NCI-H2196 (cell line): ENCODE measurements around the gene EPS15.
"Not testable (repeated sequence)": the region's sequence is repeated elsewhere in the genome, so short reads cannot be mapped to it uniquely, and the experiment has no call there.

Source experiments
- DNase-seq: peaks from one replicate; lab custom pipeline; 2025; ENCODE audit not compliant: unreplicated experiment; lab: John Stamatoyannopoulos, UW

Gene EPS15

GRCh38 chr1:51432146-51432545, 86.9 kb downstream of the EPS15 start:
- DNase-seq: no peak

DNA sequence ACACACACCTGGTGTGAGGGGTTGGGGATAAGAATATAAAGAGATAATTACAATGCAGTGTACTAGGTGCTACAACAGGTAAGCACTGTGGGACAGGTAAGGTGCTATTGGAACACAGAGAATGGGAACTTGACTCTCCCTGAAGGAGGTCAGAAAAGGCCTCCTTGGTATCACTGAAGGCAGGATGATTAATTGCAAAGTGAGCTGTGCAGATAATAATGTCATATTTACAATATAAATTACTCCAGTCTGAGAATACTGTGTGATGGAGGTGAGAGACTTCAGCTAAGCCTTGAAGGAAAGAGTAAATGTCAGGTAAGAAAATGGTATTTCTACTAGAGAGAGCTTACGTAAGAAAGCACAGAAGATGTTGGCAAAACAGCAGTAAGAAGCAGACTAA, 91.6 kb downstream of the EPS15 start:
- DNase-seq: no peak

GRCh38 chr1:51425955-51426354, 93.1 kb downstream of the EPS15 start:
- no peak for DNase-seq

- DNase-seq: no peak
Observed at GRCh38 chr1:51425273-51425672, 93.8 kb downstream of the EPS15 start.

DNA sequence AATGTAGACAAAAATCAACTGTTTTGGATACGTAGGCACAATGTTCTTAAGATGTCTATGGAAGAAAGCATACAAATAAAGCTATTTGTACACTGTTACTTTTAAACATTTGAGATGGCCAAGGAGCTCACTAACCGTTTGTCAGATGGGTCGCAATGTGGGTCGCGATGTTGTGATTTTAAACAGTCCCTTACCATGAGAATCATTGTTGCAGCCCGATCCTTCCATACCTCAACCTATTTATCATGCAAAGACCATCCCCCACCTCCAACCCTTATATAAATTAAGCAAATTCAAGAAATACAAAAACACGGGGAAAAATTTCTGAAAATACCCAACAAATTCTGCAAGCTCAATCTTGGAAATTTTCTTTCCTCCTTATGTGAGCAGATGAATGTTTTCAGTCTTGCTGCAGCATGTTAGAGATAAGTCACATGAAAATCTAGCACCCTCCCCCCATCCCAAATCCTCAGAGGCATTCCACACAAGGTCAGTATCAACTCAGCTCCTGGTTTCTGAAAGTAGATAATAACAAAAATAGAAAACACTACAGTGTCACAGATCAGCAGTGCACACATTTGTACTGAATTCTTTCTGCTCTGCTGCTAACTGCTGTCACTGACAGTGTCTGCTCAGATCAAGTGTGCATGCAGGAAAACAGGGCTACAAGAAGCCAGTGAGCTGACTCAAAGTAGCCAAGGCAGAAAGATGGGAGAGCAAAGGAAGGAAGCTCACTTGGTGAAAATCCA, 95.8 kb downstream of the EPS15 start:
- no peak for DNase-seq

- no peak for DNase-seq
Observed at GRCh38 chr1:51422367-51423072, 96.5 kb downstream of the EPS15 start.

DNA sequence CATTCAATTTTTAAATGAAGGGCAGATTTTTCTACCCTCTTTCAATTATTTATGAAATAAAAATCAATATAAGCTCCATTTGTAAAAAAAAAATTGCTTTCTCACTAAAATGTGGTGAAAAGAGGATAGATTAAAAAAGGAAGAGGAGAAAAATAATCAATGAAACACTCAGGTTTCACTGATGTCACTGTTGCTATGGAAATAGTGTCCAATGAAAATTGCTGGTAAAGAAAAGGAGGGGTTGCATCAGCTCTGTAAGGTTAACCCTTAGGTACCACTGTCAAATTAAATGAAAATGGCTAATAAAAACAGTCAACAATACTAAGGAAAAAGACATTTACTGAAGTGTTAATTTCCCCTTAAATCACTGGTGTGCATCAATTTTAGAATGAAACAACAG, 97.1 kb downstream of the EPS15 start:
- DNase-seq: peak; percentile 55

DNA sequence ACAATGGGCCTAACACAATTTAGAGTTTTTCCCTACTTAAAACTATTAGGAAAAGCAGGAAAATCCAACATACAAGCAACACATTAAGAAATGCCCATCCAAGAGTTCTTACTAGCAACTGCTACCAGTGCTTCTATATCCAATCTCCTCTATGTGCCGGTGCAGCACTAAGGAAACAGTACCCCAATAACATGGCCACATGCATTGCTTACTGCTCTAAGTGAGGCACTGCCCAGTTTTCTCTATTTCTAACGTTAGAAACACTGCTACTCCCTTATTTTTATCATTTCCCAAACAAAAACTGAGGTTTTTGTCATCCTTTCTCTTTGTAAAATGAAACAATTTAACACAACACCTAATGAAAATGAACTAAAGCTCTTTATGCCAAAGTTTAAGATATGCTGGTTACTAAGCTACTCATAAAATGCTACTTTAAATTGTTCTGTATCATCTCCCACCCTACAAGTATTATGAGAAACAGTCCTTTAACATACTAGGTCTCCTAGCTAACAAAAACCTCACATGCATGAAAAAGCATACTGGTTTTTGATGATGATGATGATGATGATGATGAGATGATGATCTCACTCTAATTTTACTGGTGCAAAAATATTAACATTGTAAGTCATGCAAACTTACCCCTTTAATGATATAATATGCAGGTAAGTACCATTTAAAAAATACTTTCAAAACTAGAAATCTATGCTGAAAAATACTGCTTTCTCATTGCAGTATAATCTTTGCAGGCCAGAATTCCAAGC, 98.0 kb downstream of the EPS15 start:
- DNase-seq: no peak

- no peak for DNase-seq
Observed at GRCh38 chr1:51418384-51418959, 100.6 kb downstream of the EPS15 start.

- DNase-seq: no peak
Observed at GRCh38 chr1:51417496-51418383, 101.3 kb downstream of the EPS15 start.

DNA sequence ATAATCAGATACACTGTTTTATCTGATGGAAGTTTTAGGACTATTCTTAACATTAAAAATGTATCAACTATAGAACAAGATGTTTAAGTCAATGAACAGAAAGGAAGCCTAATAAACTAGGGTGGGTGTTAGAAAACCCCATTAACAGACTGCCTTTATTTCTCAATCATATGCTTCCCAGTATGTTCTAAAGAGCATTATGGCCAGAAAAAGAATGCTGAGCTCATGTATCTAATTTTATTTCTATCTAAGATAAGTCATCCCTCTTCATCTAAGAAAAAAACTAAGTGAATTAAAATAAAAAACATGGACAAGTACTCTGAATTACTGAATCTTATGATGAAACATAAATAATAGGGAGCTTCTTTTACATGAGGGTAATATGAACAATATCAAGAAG, 102.2 kb downstream of the EPS15 start:
- DNase-seq: no peak

DNA sequence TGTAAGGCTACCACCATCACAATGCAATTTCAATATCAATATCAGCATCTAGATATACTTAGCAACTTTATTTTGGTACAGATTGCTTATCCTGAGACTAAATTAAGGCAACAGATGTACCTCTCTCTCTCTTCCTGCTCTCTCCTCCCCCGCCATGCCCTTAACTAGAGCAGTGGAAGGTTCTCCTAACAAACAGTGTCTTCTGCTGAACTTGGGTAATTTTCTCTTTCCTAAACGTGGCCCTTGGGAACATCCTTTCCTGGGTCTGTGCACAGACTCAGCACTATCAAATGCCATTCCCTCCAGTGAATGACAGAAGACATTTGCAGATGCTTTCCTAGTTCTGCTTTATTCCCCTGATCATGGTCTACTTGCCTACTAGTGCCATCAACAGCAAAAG, 103.1 kb downstream of the EPS15 start:
- no peak for DNase-seq

GRCh38 chr1:51414811-51415210, 104.3 kb downstream of the EPS15 start:
- no peak for DNase-seq

GRCh38 chr1:51411820-51412219, 107.2 kb downstream of the EPS15 start:
- not testable (repeated sequence) for DNase-seq

DNA sequence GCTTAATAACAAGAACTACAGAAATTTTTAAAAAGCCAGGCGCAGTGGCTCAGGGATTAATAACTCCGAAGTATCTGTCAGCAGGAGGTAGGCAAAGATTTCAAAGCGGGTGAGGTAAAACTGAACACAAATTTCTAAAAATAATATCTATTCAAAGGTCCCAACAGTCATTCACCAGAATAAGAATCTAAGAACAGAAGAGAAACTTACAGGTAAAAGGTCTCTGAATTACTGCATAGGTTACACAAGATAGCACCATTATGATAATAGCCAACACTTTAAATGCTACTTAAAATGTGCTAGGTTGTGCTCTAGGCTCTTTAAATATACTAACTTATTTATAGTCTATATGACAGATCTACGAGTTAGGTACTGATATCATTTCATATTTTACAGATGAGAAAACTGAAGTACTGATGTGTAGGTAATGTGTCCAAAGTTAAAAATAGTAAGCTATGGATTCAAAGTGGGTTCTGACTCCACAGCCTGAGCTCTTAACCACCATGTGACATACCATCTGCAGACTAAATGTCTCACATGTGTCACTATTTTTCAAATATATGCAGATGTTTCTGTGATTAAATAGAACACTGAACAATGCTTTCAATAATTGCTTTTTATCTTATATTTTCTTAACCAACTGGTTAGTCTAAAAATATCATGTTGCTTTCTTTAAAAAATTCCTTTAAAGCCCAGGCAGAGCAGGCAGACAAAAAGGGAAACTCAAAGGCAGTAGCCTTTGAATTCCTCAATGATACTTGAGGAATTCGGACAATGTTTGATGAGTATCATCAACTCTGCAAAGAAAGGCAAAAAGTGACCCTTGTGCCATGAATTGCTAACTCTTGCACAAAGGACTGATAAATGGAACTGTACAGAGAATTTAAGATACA, 108.3 kb downstream of the EPS15 start:
- DNase-seq: no peak

- not testable (repeated sequence) for DNase-seq
Observed at GRCh38 chr1:51409755-51410541, 109.1 kb downstream of the EPS15 start.

- DNase-seq: no peak
Observed at GRCh38 chr1:51392241-51392640, 126.8 kb downstream of the EPS15 start.

DNA sequence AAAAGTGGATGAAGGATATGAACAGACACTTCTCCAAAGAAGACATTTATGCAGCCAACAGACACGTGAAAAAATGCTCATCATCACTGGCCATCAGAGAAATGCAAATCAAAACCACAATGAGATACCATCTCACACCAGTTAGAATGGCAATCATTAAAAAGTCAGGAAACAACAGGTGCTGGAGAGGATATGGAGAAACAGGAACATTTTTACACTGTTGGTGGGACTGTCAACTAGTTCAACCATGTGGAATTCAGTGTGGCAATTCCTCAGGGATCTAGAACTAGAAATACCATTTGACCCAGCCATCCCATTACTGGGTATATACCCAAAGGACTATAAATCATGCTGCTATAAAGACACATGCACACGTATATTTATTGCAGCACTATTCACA, 128.4 kb downstream of the EPS15 start:
- DNase-seq: not testable (repeated sequence)

DNA sequence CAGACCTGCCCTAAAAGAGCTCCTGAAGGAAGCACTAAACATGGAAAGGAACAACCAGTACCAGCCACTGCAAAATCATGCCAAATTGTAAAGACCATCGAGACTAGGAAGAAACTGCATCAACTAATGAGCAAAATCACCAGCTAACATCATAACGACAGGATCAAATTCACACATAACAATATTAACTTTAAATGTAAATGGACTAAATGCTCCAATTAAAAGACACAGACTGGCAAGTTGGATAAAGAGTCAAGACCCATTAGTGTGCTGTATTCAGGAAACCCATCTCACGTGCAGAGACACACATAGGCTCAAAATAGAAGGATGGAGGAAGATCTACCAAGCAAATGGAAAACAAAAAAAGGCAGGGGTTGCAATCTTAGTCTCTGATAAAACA, 131.8 kb downstream of the EPS15 start:
- not testable (repeated sequence) for DNase-seq
